K562 (cell line): ENCODE results near the gene ZNF865. TPM values are rescaled to one million over a fixed set of nuclear protein-coding genes. Genes with fewer than 3 reads are reported as not detected.
A peak's percentile ranks its signal among the peaks of the same experiment; 100 is the strongest.

Experiments
- BRF1 ChIP-seq: IDR thresholded peaks from 3 replicates; pipeline ENCODE4 v1.6.1; 2011; ENCODE audit warnings: borderline replicate concordance, mild to moderate bottlenecking; ENCODE audit not compliant: insufficient read length; ENCODE audit errors: extremely low read depth
- CBX5 ChIP-seq: IDR thresholded peaks from 2 replicates; pipeline ENCODE4 v1.6.1; 2014; ENCODE audit warnings: low read depth, borderline replicate concordance
- CEBPB ChIP-seq: fragments of 450-650 bp; IDR thresholded peaks from 2 replicates; pipeline ENCODE4 v1.6.1; 2016; ENCODE audit warnings: missing genetic modification characterization, missing compliant biosample characterization
- MIER1 ChIP-seq: fragments of 450-650 bp; IDR thresholded peaks from 2 replicates; pipeline ENCODE4 v1.6.1; 2016; ENCODE audit warnings: antibody characterized with exemption, mild to moderate bottlenecking, low read depth
- MTA1 ChIP-seq: fragments of 450-650 bp; IDR thresholded peaks from 2 replicates; pipeline ENCODE4 v1.6.1; 2017; ENCODE audit warnings: borderline replicate concordance
- POLR2G ChIP-seq: fragments of 200-400 bp; formaldehyde crosslinking; IDR thresholded peaks from 2 replicates; pipeline ENCODE4 v1.6.1; 2017; ENCODE audit warnings: low read depth, mild to moderate bottlenecking, antibody characterized with exemption, low read length, moderate library complexity
- PRMT5 ChIP-seq: sonication (generic); formaldehyde crosslinking; IDR thresholded peaks from 2 replicates; pipeline ENCODE4 v1.5.0; 2020; ENCODE audit warnings: missing genetic modification reagents
- SIN3A ChIP-seq, 2 experiments: fragments of 150-350 bp in 1 of 2; IDR thresholded peaks; 2 replicates each; pipeline ENCODE4 v1.6.1; 2011 to 2016; ENCODE audit warnings: borderline replicate concordance in 2 of 2, low read depth in 2 of 2, low read length in 2 of 2, mild to moderate bottlenecking in 2 of 2, moderate library complexity in 2 of 2; ENCODE audit not compliant: control insufficient read depth in 1 of 2
- ZBTB7A ChIP-seq: IDR thresholded peaks from 2 replicates; pipeline ENCODE4 v1.6.1; 2011; ENCODE audit warnings: low read depth, mild to moderate bottlenecking, low read length, moderate library complexity, borderline replicate concordance; ENCODE audit not compliant: control insufficient read depth
- polyA plus RNA-seq, 8 experiments: library from polyadenylated mRNA; depleted of rRNA in 4 of 8; stranded (reverse) in 5 of 8; unstranded in 3 of 8; fragments of >200 nt; fragmentation: Nextera tagmentation in 2 of 8; fragmentation: Illumina TruSeq in 1 of 8; extraction: Ambion mirVana in 2 of 8; extraction: Trizol in 1 of 8; gene quantifications; 2 replicates each; pipeline versions ENCODE4 v1.2.1 to v1.2.3, GENCODE V29; 2011 to 2014; ENCODE audit warnings: inconsistent platforms in 1 of 8, missing spikeins in 1 of 8
- total RNA-seq, 7 experiments: library from RNA; depleted of rRNA in 6 of 7; stranded (reverse); fragments of >200 nt in 6 of 7; fragmentation: Illumina TruSeq in 2 of 7; extraction: Trizol in 2 of 7; gene quantifications; 2 replicates each; pipeline versions ENCODE4 v1.2.1 to v1.2.3, GENCODE V29; 2011 to 2021; ENCODE audit warnings: low replicate concordance in 1 of 7
- TF ChIP-seq, protein P1 (sequence below), 3 experiments: fragments of 200-800 bp in 1 of 3; sonication (Bioruptor generic) in 1 of 3; sonication (generic) in 1 of 3; formaldehyde crosslinking in 1 of 3; IDR thresholded peaks; 2 replicates each; pipeline versions ENCODE4 v1.6.1 to v1.8.0; 2016 to 2022; ENCODE audit warnings: mild to moderate bottlenecking in 2 of 3, missing compliant biosample characterization in 2 of 3, missing genetic modification characterization in 2 of 3, missing genetic modification reagents in 1 of 3
- TF ChIP-seq, protein P2 (sequence below): fragments of 250-450 bp; sonication (Bioruptor Pico); IDR thresholded peaks from 2 replicates; pipeline ENCODE4 v1.8.0; 2022; ENCODE audit warnings: inconsistent platforms, mild to moderate bottlenecking, moderate library complexity, borderline replicate concordance
- TF ChIP-seq, protein P3 (sequence below), 2 experiments: IDR thresholded peaks; 2 replicates each; pipeline ENCODE4 v1.6.1; 2012; ENCODE audit warnings: improper control_type of control experiment in 2 of 2, low read depth in 2 of 2, low read length in 2 of 2, borderline replicate concordance in 1 of 2
- TF ChIP-seq, protein P4 (sequence below): fragments of 250-450 bp; sonication (Bioruptor Pico); IDR thresholded peaks from 2 replicates; pipeline ENCODE4 v1.4.0; 2020; ENCODE audit warnings: mild to moderate bottlenecking

The ZNF865 gene
- total and polyA plus RNA-seq, 9 of the 15 experiments (the other 6 are each of a cell fraction or from before 2014, with no cell fraction given) = 0.40 to 18.8 (median 1.6) TPM; not detected in 2

DNA sequence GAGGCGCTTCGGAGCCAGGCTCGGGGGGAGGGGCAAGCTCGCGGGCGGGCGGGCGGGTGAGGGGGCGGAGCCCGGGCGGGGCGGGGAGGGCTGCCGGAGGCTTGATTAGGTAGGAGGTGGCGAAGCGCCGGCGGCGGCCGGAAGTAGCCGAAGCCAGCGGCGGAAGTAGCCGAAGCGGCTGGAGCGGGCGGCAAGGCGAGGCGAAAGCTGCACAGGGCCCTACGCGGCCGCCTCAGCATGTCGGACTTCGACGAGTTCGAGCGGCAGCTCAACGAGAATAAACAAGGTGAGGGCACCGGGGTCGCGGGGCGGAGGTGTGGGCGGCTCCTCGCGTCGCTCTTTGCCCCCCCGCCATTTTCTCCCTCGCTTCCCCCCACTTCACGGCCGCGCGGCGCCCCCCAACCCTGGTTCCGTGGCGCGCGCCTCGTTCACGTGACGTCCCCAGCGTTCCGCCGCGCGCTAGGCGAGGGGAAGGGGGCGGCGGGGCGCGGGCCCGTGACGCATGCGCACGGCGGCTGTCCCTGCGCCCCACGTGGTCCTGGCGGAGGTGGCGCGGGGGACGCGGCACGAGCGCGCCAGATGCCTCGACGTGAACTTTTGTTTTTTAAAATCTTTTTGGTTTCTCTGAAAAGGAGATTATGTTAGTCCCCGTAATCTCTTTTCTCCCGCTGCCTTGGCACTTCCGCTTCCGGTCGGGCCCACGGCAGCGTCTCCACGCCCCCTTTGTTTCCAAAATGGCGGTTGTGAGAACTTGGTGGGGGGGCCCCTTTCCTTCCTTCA is 49.6 kb downstream of the ZNF865 start, which contains the start of gene U2AF2 (continued):
- TF ChIP-seq, protein P1, sequence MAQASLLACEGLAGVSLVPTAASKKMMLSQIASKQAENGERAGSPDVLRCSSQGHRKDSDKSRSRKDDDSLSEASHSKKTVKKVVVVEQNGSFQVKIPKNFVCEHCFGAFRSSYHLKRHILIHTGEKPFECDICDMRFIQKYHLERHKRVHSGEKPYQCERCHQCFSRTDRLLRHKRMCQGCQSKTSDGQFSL (CRISPR knock-in tag; IDR thresholded peaks at IDR 0.05) = 0 out of 2 replicates have a peak, but pooled peaks have one; percentile 94
- TF ChIP-seq, protein P1 (tag; IDR thresholded peaks at IDR 0.05) = peak in 1 of 2 experiments; percentile 93; a peak in 2 of 4 replicates
- TF ChIP-seq MIER1 (no peak), POLR2G (peak; percentile 89), CEBPB (no peak), PRMT5 (no peak), ZBTB7A (peak; percentile 25; the same call in 1 of the 2 replicates), MTA1 (no peak), CBX5 (no peak), SIN3A (IDR thresholded peaks at IDR 0.05; ENCODE audit: borderline replicate concordance in 2 of 2, control insufficient read depth in 1 of 2, low read depth in 2 of 2, low read length in 2 of 2) (peak; percentile 86 to 89; a peak in 3 of 4 replicates), BRF1 (no peak)
- TF ChIP-seq, protein P2, sequence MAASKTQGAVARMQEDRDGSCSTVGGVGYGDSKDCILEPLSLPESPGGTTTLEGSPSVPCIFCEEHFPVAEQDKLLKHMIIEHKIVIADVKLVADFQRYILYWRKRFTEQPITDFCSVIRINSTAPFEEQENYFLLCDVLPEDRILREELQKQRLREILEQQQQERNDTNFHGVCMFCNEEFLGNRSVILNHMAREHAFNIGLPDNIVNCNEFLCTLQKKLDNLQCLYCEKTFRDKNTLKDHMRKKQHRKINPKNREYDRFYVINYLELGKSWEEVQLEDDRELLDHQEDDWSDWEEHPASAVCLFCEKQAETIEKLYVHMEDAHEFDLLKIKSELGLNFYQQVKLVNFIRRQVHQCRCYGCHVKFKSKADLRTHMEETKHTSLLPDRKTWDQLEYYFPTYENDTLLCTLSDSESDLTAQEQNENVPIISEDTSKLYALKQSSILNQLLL (CRISPR knock-in tag) = no peak
- TF ChIP-seq, protein P3, sequence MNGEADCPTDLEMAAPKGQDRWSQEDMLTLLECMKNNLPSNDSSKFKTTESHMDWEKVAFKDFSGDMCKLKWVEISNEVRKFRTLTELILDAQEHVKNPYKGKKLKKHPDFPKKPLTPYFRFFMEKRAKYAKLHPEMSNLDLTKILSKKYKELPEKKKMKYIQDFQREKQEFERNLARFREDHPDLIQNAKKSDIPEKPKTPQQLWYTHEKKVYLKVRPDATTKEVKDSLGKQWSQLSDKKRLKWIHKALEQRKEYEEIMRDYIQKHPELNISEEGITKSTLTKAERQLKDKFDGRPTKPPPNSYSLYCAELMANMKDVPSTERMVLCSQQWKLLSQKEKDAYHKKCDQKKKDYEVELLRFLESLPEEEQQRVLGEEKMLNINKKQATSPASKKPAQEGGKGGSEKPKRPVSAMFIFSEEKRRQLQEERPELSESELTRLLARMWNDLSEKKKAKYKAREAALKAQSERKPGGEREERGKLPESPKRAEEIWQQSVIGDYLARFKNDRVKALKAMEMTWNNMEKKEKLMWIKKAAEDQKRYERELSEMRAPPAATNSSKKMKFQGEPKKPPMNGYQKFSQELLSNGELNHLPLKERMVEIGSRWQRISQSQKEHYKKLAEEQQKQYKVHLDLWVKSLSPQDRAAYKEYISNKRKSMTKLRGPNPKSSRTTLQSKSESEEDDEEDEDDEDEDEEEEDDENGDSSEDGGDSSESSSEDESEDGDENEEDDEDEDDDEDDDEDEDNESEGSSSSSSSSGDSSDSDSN (IDR thresholded peaks at IDR 0.05; ENCODE audit: borderline replicate concordance in 1 of 2, low read depth in 2 of 2, low read length in 2 of 2) = no peak
- TF ChIP-seq, protein P4, sequence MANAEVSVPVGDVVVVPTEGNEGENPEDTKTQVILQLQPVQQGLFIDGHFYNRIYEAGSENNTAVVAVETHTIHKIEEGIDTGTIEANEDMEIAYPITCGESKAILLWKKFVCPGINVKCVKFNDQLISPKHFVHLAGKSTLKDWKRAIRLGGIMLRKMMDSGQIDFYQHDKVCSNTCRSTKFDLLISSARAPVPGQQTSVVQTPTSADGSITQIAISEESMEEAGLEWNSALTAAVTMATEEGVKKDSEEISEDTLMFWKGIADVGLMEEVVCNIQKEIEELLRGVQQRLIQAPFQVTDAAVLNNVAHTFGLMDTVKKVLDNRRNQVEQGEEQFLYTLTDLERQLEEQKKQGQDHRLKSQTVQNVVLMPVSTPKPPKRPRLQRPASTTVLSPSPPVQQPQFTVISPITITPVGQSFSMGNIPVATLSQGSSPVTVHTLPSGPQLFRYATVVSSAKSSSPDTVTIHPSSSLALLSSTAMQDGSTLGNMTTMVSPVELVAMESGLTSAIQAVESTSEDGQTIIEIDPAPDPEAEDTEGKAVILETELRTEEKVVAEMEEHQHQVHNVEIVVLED (CRISPR knock-in tag) = peak; percentile 46; the same call in 1 of the 2 replicates
